ENCODE data around the gene NAP1L5.

DNA sequence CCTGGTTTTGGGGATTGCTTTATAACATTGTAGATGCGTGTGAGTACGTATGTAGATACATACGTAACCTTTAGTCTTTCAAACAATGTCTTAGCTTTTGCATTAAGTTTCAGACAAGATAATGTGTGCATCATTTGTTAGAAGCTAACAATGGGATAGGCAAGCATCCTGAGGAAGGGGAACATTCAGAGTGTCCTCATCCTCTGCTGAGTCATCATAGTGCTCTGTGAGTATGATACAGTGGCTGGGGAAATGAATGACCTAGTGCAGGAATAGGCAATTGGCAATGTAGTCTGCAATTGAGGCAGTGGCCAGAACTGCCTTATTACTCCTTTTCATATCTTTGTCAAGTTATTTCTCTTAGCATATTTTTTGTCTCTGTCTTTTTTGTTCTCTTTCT is 7.3 kb downstream of the NAP1L5 start:
- TF ChIP-seq POLR2A (IDR thresholded peaks at IDR 0.05): no peak
- TF ChIP-seq, protein P1, sequence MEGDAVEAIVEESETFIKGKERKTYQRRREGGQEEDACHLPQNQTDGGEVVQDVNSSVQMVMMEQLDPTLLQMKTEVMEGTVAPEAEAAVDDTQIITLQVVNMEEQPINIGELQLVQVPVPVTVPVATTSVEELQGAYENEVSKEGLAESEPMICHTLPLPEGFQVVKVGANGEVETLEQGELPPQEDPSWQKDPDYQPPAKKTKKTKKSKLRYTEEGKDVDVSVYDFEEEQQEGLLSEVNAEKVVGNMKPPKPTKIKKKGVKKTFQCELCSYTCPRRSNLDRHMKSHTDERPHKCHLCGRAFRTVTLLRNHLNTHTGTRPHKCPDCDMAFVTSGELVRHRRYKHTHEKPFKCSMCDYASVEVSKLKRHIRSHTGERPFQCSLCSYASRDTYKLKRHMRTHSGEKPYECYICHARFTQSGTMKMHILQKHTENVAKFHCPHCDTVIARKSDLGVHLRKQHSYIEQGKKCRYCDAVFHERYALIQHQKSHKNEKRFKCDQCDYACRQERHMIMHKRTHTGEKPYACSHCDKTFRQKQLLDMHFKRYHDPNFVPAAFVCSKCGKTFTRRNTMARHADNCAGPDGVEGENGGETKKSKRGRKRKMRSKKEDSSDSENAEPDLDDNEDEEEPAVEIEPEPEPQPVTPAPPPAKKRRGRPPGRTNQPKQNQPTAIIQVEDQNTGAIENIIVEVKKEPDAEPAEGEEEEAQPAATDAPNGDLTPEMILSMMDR (IDR thresholded peaks at IDR 0.05): no peak

Measured in lower leg skin (tissue), 3 donors.